ENCODE measurements around the gene CCNG1.

DNA sequence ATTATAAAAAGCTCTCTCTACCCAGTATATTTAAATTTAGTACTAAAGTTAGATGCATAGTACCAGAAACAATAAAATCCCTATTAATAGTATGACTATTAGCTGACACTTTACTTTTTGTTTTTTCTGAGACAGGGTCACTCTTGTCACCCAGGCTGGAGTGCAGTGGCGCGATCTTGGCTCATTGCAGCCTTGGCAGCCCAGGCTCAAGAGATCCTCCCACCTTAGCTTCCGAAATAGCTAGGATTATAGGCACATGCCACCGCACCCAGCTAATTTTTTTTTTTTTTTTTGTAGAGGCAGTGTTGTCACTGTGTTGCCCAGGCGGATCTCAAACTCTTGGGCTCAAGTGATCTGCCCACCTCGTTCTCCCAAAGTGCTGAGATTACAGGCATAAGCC is 8.0 kb downstream of the CCNG1 start:
- TF ChIP-seq, protein P1, sequence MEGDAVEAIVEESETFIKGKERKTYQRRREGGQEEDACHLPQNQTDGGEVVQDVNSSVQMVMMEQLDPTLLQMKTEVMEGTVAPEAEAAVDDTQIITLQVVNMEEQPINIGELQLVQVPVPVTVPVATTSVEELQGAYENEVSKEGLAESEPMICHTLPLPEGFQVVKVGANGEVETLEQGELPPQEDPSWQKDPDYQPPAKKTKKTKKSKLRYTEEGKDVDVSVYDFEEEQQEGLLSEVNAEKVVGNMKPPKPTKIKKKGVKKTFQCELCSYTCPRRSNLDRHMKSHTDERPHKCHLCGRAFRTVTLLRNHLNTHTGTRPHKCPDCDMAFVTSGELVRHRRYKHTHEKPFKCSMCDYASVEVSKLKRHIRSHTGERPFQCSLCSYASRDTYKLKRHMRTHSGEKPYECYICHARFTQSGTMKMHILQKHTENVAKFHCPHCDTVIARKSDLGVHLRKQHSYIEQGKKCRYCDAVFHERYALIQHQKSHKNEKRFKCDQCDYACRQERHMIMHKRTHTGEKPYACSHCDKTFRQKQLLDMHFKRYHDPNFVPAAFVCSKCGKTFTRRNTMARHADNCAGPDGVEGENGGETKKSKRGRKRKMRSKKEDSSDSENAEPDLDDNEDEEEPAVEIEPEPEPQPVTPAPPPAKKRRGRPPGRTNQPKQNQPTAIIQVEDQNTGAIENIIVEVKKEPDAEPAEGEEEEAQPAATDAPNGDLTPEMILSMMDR (IDR thresholded peaks at IDR 0.05) = no peak
- TF ChIP-seq POLR2A (IDR thresholded peaks at IDR 0.05) = no peak

Measured in esophagus squamous epithelium (tissue), 4 donors.